ENCODE results near the gene PLCG2. TPM values are rescaled to one million over a fixed set of nuclear protein-coding genes. Genes with fewer than 3 reads are reported as not detected.
"Not testable (repeated sequence)": the region's sequence is repeated elsewhere in the genome, so short reads cannot be mapped to it uniquely, and the experiment has no call there.

The PLCG2 gene
- total RNA-seq, 1 donor from 2014 or later, result 47.7 TPM

DNA sequence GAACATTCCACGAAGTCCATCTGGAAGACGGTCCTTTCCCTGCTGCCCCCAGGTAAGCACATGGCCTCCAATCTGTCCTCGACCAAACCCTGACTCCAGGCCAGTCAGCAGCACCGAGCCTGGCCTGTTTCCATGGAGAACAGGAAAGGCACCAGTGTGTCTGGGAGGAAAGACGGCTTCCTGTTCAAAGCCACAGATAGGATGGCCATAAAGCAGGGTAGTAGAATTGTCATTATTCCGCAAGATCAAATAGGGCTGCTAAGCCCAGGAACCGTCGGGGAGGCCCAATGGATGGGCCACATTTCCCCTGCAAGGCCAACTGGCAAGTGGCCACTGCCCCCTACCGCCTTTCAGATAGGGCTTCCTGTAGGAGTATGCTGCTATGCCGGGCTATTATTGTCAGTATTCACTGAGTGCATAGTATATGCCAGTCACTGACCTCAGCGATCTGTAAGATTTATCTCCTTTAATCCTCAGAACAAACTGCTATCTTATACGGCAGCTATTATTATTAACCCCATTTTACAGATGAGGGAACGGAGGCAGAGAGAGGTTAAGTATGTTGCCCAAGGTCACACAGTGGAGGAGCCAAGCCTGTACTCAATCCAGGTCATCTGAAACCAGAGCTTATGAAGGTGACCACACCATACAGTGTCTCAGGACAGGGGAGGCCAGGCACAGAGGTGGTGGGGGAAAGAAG is 23.0 kb upstream of the PLCG2 start:
- Histone ChIP-seq H3K4me1 (peaks cover 32% of the 10 kb centered on the region), H3K36me3 (no peaks in the 10 kb centered on the region), H3K27ac (peak overlapping the region; percentile 1), H3K9me3 (no peaks in the 10 kb centered on the region), H3K27me3 (ENCODE audit: low read depth) (no peaks in the 10 kb centered on the region), H3K4me3 (no peak overlapping the region)
- TF ChIP-seq, protein P1, sequence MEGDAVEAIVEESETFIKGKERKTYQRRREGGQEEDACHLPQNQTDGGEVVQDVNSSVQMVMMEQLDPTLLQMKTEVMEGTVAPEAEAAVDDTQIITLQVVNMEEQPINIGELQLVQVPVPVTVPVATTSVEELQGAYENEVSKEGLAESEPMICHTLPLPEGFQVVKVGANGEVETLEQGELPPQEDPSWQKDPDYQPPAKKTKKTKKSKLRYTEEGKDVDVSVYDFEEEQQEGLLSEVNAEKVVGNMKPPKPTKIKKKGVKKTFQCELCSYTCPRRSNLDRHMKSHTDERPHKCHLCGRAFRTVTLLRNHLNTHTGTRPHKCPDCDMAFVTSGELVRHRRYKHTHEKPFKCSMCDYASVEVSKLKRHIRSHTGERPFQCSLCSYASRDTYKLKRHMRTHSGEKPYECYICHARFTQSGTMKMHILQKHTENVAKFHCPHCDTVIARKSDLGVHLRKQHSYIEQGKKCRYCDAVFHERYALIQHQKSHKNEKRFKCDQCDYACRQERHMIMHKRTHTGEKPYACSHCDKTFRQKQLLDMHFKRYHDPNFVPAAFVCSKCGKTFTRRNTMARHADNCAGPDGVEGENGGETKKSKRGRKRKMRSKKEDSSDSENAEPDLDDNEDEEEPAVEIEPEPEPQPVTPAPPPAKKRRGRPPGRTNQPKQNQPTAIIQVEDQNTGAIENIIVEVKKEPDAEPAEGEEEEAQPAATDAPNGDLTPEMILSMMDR (IDR thresholded peaks at IDR 0.05), result no peak
- ATAC-seq (peak; percentile 34 to 44), DNase-seq (no peak)
- intact Hi-C loops (cut with DNase I), result no loop called here

DNA sequence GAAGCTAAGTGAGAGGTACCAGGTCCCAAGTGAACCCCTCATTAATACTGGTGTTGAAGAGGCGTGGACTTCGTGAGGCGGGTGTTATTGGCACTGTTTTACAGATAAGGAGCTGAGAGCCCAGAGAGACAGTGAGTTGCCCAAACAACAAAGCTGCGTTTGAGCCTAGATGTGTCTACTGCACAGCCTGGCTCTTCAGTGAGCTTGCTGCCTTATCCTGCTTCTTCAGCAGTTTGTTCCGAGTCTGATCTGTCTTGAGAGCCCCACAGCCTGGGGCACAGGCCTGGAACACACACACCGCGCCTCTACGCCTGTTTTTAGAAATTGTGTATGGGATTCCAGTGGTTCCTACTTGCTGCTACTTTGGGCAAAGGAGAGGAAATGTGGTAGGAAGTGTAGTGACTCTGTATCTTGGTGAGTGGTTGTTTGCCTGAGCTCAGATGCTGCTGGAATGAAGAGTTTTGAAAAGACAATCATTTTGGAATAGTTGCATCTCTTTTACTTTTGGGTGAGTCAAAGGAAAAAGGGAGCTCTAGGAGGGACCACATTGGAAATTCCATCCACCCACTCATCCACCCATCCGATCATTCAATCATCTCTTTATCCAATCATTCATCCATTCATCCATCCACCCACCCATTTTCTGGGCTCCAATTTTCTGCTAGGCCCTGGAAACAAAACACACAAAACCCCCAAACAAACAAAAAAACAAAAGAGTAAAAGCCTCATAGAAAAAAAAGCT is 22.3 kb upstream of the PLCG2 start:
- Histone ChIP-seq H3K36me3 (no peaks in the 10 kb centered on the region), H3K27ac (peak overlapping the region; percentile 1), H3K4me3 (no peak overlapping the region), H3K27me3 (ENCODE audit: low read depth) (no peaks in the 10 kb centered on the region), H3K9me3 (no peaks in the 10 kb centered on the region), H3K4me1 (peaks cover 27% of the 10 kb centered on the region)
- ATAC-seq (no peak), DNase-seq (no peak)
- intact Hi-C loops (cut with DNase I), result no loop called here
- TF ChIP-seq, protein P1 (IDR thresholded peaks at IDR 0.05), result no peak

DNA sequence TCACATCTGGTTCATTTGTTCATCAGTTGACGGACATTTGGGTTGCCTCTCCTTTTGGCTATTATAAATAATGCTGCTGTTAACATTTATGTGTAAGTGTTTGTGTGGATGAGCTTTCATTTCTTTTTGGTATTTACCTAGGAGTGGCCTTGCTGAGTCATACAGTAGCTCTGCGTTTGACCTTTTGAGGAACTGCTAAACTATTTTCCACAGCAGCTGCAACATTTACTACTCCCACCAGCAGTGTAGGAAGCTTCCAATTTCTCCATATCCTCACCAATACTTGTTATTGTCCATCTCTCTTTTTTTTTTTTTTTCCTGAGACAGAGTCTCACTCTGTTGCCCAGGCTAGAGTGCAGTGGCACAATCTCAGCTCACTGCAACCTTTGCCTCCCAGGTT is 20.7 kb upstream of the PLCG2 start:
- DNase-seq, result no peak
- Histone ChIP-seq H3K36me3 (no peaks in the 10 kb centered on the region), H3K4me3 (no peak overlapping the region), H3K4me1 (peaks cover 18% of the 10 kb centered on the region), H3K9me3 (no peaks in the 10 kb centered on the region), H3K27ac (no peak overlapping the region), H3K27me3 (ENCODE audit: low read depth) (no peaks in the 10 kb centered on the region)
- TF ChIP-seq, protein P1 (IDR thresholded peaks at IDR 0.05), result no peak
- no peak for ATAC-seq
- intact Hi-C loops (cut with DNase I), result no loop called here

DNA sequence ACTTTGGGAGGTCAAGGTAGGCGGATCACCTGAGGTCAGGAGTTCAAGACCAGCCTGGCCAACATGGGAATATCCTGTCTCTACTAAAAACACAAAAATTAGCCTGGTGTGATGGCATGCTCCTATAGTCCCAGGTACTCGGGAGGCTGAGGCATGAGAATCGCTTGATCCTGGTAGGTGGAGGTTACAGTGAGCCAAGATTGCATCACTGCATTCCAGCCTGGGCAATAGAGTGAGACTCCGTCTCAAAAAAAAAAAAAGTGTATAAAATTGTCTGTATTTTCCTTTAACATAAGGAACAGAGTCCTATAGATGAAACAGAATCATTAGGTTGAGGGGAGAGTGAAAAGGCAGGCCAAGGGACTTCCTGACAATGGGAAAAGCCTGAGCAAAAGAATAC is 16.8 kb upstream of the PLCG2 start:
- DNase-seq; H3K27ac ChIP-seq; ATAC-seq; H3K4me3 ChIP-seq; intact Hi-C loops (cut with DNase I); H3K27me3 ChIP-seq (ENCODE audit: low read depth); H3K9me3 ChIP-seq; H3K36me3 ChIP-seq; H3K4me1 ChIP-seq: not testable (repeated sequence)

DNA sequence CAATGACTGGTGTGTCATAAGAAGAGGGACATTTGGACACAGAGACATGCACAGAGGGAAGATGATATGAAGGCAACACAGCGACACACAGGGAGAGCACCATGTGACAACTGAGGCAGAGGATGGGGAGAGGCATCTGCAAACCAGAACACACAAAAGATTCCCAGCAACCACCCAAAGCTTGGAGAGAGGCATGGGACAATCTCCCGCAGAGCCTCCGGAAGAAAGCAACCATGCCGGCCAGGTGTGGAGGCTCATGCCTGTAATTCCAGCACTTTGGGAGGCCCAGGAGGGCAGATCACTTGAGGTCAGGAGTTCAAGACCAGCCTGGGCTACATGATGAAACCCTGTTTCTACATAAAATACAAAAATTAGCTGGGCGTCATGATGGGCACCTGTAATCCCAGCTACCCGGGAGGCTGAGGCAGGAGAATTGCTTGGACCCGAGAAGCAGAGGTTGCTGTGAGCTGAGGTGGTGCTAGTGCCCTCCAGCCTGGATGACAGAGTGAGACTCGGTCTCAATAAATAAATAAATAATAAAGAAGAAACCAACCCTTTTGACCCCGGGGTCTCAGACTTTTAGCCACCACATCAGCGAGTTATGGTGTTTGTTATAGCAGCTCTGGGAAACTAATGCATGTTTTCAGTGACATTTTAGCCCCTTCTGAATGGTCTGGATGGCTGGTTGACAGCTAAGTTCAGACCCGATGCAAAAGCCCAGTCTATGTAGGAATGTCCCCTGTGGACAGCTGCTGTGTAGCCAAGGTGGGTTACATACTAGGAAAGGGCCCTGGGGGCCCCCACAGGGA is 13.8 kb upstream of the PLCG2 start:
- Histone ChIP-seq H3K4me1 (no peaks in the 10 kb centered on the region), H3K9me3 (no peaks in the 10 kb centered on the region), H3K27me3 (ENCODE audit: low read depth) (no peaks in the 10 kb centered on the region), H3K36me3 (no peaks in the 10 kb centered on the region), H3K27ac (no peak overlapping the region), H3K4me3 (no peak overlapping the region)
- TF ChIP-seq, protein P1 (IDR thresholded peaks at IDR 0.05), result no peak
- DNase-seq, result no peak
- peak in 1 of 2 donors; percentile 18 for ATAC-seq
- intact Hi-C loops (cut with DNase I), result no loop called here
